ENCODE data around the gene RMDN3. TPM values are rescaled to one million over a fixed set of nuclear protein-coding genes. Genes with fewer than 3 reads are reported as not detected.

Gene RMDN3
- total and polyA plus RNA-seq, 2 of the 13 experiments (the other 11 are each of a cell fraction or from before 2014, with no cell fraction given), result 16.8 to 19.5 TPM

DNA sequence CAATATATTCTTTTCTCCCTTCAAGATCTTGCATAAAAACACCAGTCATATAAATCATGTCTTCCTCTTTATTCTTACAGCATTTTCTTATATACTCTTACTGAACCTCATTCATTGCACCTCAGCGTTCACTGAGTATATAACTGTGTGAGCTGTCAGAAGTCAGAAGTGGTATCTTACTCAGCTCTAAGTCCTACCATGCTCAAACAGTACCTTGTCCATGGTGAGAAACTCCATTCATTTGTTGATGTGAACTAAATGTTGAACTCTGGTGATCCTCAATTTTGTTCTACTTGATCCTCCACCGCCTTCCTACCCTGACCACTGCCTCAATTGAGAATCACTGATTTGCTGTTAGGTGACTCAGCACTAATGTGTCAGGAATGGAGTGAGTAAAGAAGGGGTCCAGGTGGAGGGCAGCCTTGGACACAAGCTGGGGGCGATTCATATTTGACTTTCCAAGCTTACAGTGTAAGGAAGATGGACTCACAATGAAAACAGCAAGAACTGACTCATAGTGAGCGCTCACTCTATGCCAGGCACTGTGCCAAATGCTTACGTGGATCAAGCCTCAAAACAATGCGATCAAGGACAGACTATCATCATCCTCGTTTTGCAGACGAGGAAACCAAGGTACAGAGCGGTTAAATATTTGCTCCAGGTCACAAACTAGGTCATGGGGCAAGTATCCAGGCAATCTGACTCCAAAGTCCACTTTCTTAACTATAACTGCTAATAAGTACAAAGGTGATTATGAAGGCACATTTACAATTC is 38.3 kb upstream of the RMDN3 start (continued):
- TF ChIP-seq POGK (CRISPR knock-in tag; conservative IDR thresholded peaks at IDR 0.05) (peak; percentile 51), SRSF1 (optimal IDR thresholded peaks at IDR 0.05; ENCODE audit: low read depth, low read length) (no peak), ZNF558 (CRISPR knock-in tag; IDR thresholded peaks at IDR 0.05; ENCODE audit: borderline replicate concordance) (no peak)

- intact Hi-C loops (cut with micrococcal nuclease; ENCODE audit: unreplicated experiment), result no loop called here
- Histone ChIP-seq H3K36me3 (replicated peaks in 1 of 2; ENCODE audit: control insufficient read depth in 1 of 2, insufficient read depth in 2 of 2, low read length in 2 of 2) (peaks cover 0 to 4% of the 10 kb centered on the region in 2 experiments; a peak in 1 of 5 replicates), H3K9me3 (ENCODE audit: low read length) (no peaks in the 10 kb centered on the region), H3K27me3 (ENCODE audit: control insufficient read depth in 1 of 2, insufficient read depth in 2 of 2, low read length in 2 of 2) (no peaks in the 10 kb centered on the region), H3K4me3 (replicated peaks in 1 of 3; ENCODE audit: insufficient read depth in 1 of 3, low read depth in 2 of 3, low read length in 3 of 3) (no peak overlapping the region), H3K27ac (ENCODE audit: extremely low read length, insufficient read depth, low read length) (peak overlapping the region; percentile 96), H3K79me2 (ENCODE audit: insufficient read depth, low read length) (peaks cover 18% of the 10 kb centered on the region), H3K9ac (ENCODE audit: insufficient read depth, low read depth, low read length) (0 out of 2 replicates have a peak overlapping the region, but pooled peaks have one; percentile 8), H4K20me1 (ENCODE audit: insufficient read depth, low read length) (no peaks in the 10 kb centered on the region), H3K4me1 (ENCODE audit: insufficient read depth, low read length) (peaks cover 50% of the 10 kb centered on the region), H3K4me2 (ENCODE audit: low read depth, low read length) (no peak overlapping the region), H2AFZ (ENCODE audit: low read length) (no peak overlapping the region)
- in situ Hi-C loops (cut with HindIII; ENCODE audit: extremely low pct_ligation_motif_present, low pct_unique_long_range_greater_than_20kb), result no loop called here
- ChIA-PET POLR2A (interaction anchor here (1.5 to 2.4 kb wide), 2 partner anchors 10 to 65 kb away, joined by 5 to 7 read pairs; no protein-coding TSS in a partner anchor), CTCF (ENCODE audit: low intra/inter-chr PET ratio, low total read pairs) (no interaction called here)
- no TSS peak for BruUV-seq (replicated peaks)
- ATAC-seq, result no peak
- no peak for FAIRE-seq
- TF ChIP-seq TARDBP (CRISPR knock-in tag; IDR thresholded peaks at IDR 0.05) (no peak), NFE2L2 (IDR thresholded peaks at IDR 0.05; ENCODE audit: low read length) (peak; percentile 5; the same call in 1 of the 2 replicates)
- TF ChIP-seq, protein P1, sequence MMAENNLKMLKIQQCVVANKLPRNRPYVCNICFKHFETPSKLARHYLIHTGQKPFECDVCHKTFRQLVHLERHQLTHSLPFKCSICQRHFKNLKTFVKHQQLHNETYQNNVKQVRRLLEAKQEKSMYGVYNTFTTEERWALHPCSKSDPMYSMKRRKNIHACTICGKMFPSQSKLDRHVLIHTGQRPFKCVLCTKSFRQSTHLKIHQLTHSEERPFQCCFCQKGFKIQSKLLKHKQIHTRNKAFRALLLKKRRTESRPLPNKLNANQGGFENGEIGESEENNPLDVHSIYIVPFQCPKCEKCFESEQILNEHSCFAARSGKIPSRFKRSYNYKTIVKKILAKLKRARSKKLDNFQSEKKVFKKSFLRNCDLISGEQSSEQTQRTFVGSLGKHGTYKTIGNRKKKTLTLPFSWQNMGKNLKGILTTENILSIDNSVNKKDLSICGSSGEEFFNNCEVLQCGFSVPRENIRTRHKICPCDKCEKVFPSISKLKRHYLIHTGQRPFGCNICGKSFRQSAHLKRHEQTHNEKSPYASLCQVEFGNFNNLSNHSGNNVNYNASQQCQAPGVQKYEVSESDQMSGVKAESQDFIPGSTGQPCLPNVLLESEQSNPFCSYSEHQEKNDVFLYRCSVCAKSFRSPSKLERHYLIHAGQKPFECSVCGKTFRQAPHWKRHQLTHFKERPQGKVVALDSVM (CRISPR knock-in tag; IDR thresholded peaks at IDR 0.05), result peak; percentile 72
- DNase-seq (ENCODE audit: low spot score), result no peak
- 52% methylated on average over 2 of the region's 3 CpGs for WGBS (ENCODE audit: low lambda C conversion rate)
These were observed 37.3 kb upstream of the RMDN3 start for GRCh38 chr15:40792394-40792793.

Data from HepG2 (cell line).